GM19468 (cell line): ENCODE data around the gene EIF2S3.

Experiments
- ATAC-seq: cut with Tn5 transposase; IDR thresholded peaks from one replicate; pipeline ENCODE4 v1.9.1; 2021; ENCODE audit warnings: mild to moderate bottlenecking, moderate library complexity, moderate number of reproducible peaks; ENCODE audit not compliant: unreplicated experiment; ENCODE audit errors: extremely low read depth

Gene EIF2S3

GRCh38 chrX:24124244-24124799 is 69.6 kb downstream of the EIF2S3 start:
- no peak for ATAC-seq

GRCh38 chrX:24125028-24125612 is 70.4 kb downstream of the EIF2S3 start:
- no peak for ATAC-seq
